Measurements from ENCODE around the gene SGIP1. TPM values are rescaled to one million over a fixed set of nuclear protein-coding genes. Genes with fewer than 3 reads are reported as not detected.

The SGIP1 gene
- total and polyA plus RNA-seq, 2 of the 8 experiments (the other 6 are each of a cell fraction or from before 2014, with no cell fraction given): 1.4 to 2.1 TPM

GRCh38 chr1:66596191-66596590, 62.2 kb downstream of the SGIP1 start (continued):
- TF ChIP-seq RBBP5 (IDR thresholded peaks at IDR 0.05; ENCODE audit: borderline replicate concordance, low read depth, low read length) (no peak), NRF1 (IDR thresholded peaks at IDR 0.05; ENCODE audit: low read depth, low read length) (no peak)
